GM12864 (cell line): ENCODE results near the gene GSTA2.
"Not testable (repeated sequence)": the region's sequence is repeated elsewhere in the genome, so short reads cannot be mapped to it uniquely, and the experiment has no call there.

ENCODE experiments used
- DNase-seq: peaks from one replicate; pipeline ENCODE4 v3.0.0-alpha.2; 2011; ENCODE audit warnings: low read depth
- H3K4me3 ChIP-seq: 2 replicates; pipeline ENCODE4 v1.5.1; 2011; ENCODE audit warnings: mild to moderate bottlenecking, low read depth, low read length, control low read depth
- CTCF ChIP-seq: IDR thresholded peaks from 2 replicates; pipeline ENCODE4 v1.5.1; 2011; ENCODE audit warnings: low read depth, mild to moderate bottlenecking, moderate library complexity, low read length, control low read depth, inconsistent platforms; ENCODE audit errors: missing control alignments

Gene GSTA2

GRCh38 chr6:52760105-52760765 lies 3.0 kb downstream of the GSTA2 start:
- TF ChIP-seq CTCF = no peak
- DNase-seq = no peak
- no peak overlapping the region for H3K4me3 ChIP-seq

DNA sequence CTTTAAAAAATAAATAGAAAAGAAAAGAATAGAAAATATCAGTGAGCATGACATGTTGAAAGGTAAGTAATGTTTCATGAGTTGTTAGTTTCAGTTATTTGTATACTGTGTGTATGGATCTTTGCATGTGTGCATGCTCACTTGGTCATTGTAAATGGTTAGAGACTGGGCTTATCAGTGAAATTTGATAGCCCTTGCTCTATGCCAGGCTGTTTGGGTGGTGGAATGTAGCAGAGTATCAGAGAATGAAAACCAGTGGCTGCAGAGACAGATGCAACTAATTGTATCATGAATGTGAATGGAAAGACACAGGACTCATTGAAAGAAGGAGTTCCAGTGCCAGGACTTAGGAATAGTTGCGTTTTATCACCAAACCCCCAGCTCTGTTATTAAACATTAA lies 4.2 kb downstream of the GSTA2 start:
- no peak for TF ChIP-seq CTCF
- no peak overlapping the region for H3K4me3 ChIP-seq
- no peak for DNase-seq

GRCh38 chr6:52757651-52758338 lies 5.5 kb downstream of the GSTA2 start:
- H3K4me3 ChIP-seq, DNase-seq: not testable (repeated sequence)

DNA sequence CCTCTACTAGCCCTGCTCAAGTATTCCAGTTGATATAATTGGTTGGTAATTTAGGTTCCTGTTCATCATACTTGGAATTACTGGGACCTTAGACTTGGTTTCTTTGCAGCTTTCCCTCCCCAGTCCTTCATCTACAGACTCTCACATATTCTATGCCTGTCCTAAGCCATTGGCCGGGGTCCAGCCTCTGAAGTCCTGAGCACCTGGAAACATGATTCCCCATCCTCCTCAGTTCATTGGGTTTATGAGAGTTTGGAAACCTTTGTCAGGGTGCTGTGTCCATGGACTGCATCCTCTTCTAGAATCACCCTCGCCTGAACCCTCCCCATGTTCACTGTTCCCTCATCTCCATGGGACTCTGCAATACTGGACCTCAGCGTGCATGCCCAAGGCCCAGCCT lies 8.8 kb downstream of the GSTA2 start:
- no peak for TF ChIP-seq CTCF
- DNase-seq = no peak
- H3K4me3 ChIP-seq = no peak overlapping the region

- DNase-seq = not testable (repeated sequence)
Observed at GRCh38 chr6:52753137-52753536, 10.1 kb downstream of the GSTA2 start.

GRCh38 chr6:52752310-52752709 lies 11.0 kb downstream of the GSTA2 start:
- no peak for TF ChIP-seq CTCF
- DNase-seq = no peak

More at GRCh38 chr6:52753137-52753536, 10.1 kb downstream of the GSTA2 start:
- not testable (repeated sequence) for H3K4me3 ChIP-seq

GRCh38 chr6:52749556-52750152 lies 13.6 kb downstream of the GSTA2 start:
- no peak for DNase-seq
- H3K4me3 ChIP-seq = no peak overlapping the region
- TF ChIP-seq CTCF = no peak

More at GRCh38 chr6:52752310-52752709, 11.0 kb downstream of the GSTA2 start:
- no peak overlapping the region for H3K4me3 ChIP-seq

- not testable (repeated sequence) for DNase-seq, H3K4me3 ChIP-seq
Observed at GRCh38 chr6:52747301-52747700, 16.0 kb downstream of the GSTA2 start.
